IMR-90 (cell line): ENCODE results near the gene CNGB1. TPM values are rescaled to one million over a fixed set of nuclear protein-coding genes. Genes with fewer than 3 reads are reported as not detected.
A peak's percentile ranks its signal among the peaks of the same experiment; 100 is the strongest.

Experiments used
- ATAC-seq: fragments of 200-7000 bp; cut with Tn5 transposase; 2 replicates; pipeline ENCODE4 v1.9.1; 2020; ENCODE audit warnings: low read depth, mild to moderate bottlenecking, moderate library complexity
- BruUV-seq: library from RNA; stranded (reverse); fragments of 400-500 nt; replicated peaks from 2 replicates; lab custom pipeline; 2021; lab: Mats Ljungman, UMichigan
- CTCF ChIA-PET: fragments of 300-600 bp; formaldehyde crosslinking; extraction: SDS; loops from one replicate; lab custom pipeline; 2021; ENCODE audit warnings: antibody characterized with exemption; lab: Yijun Ruan, JAX
- POLR2A ChIA-PET: fragments of 300-600 bp; sonication (Branson Sonifier 250); formaldehyde crosslinking; loops from one replicate; lab custom pipeline; 2022; ENCODE audit warnings: antibody characterized with exemption; ENCODE audit not compliant: unreplicated experiment; lab: Charles Lee
- DNase-seq: peaks from one replicate; pipeline ENCODE4 v3.0.0; 2013
- H2AFZ ChIP-seq: replicated peaks from 2 replicates; pipeline ENCODE3; 2013; ENCODE audit warnings: low read length, mild to moderate bottlenecking; ENCODE audit not compliant: poor library complexity
- H2AK5ac ChIP-seq: 2 replicates; pipeline ENCODE4 v1.6.1; 2013; ENCODE audit warnings: low read depth, low read length, inconsistent platforms
- H2AK9ac ChIP-seq: replicated peaks from 2 replicates; pipeline ENCODE3; 2013; ENCODE audit warnings: mild to moderate bottlenecking, low read depth, low read length, moderate library complexity; ENCODE audit not compliant: poor library complexity
- H2BK120ac ChIP-seq: 2 replicates; pipeline ENCODE4 v1.6.1; 2013; ENCODE audit warnings: low read depth, low read length, inconsistent platforms
- H2BK15ac ChIP-seq: 3 replicates; pipeline ENCODE4 v1.6.1; 2013; ENCODE audit warnings: low read depth, low read length, inconsistent platforms
- H2BK20ac ChIP-seq: 2 replicates; pipeline ENCODE4 v1.6.1; 2013; ENCODE audit warnings: low read depth, mild to moderate bottlenecking, inconsistent platforms, low read length, moderate library complexity
- H2BK5ac ChIP-seq: 2 replicates; pipeline ENCODE4 v1.6.1; 2013; ENCODE audit warnings: mild to moderate bottlenecking, low read depth, low read length, inconsistent platforms; ENCODE audit not compliant: poor library complexity, severe bottlenecking
- H3K14ac ChIP-seq: replicated peaks from 2 replicates; pipeline ENCODE4 v1.6.1; 2013; ENCODE audit warnings: low read depth, low read length, inconsistent platforms
- H3K18ac ChIP-seq: 2 replicates; pipeline ENCODE4 v1.6.1; 2013; ENCODE audit warnings: low read depth, low read length, control low read depth
- H3K23ac ChIP-seq: 2 replicates; pipeline ENCODE4 v1.6.1; 2013; ENCODE audit warnings: low read depth, low read length, inconsistent platforms
- H3K27ac ChIP-seq: 2 replicates; pipeline ENCODE4 v1.5.1; 2013; ENCODE audit warnings: mild to moderate bottlenecking, control low read depth, low read length; ENCODE audit not compliant: insufficient read depth
- H3K27me3 ChIP-seq: 2 replicates; pipeline ENCODE4 v1.6.1; 2013; ENCODE audit warnings: low read length; ENCODE audit not compliant: control insufficient read depth, insufficient read depth
- H3K36me3 ChIP-seq: 2 replicates; pipeline ENCODE4 v1.6.1; 2013; ENCODE audit warnings: low read length, mixed read lengths; ENCODE audit not compliant: control insufficient read depth, insufficient read depth
- H3K4ac ChIP-seq: 2 replicates; pipeline ENCODE4 v1.6.1; 2013; ENCODE audit warnings: low read depth, low read length, inconsistent platforms
- H3K4me1 ChIP-seq: 2 replicates; pipeline ENCODE4 v1.6.1; 2013; ENCODE audit warnings: low read length, mixed read lengths; ENCODE audit not compliant: control insufficient read depth, insufficient read depth
- H3K4me2 ChIP-seq: 2 replicates; pipeline ENCODE4 v1.6.1; 2013; ENCODE audit warnings: low read depth, mild to moderate bottlenecking, control low read depth, low read length, moderate library complexity
- H3K4me3 ChIP-seq: 2 replicates; pipeline ENCODE4 v1.5.1; 2013; ENCODE audit warnings: low read depth, mild to moderate bottlenecking, control low read depth, low read length, moderate library complexity; ENCODE audit not compliant: insufficient read depth
- H3K56ac ChIP-seq: 2 replicates; pipeline ENCODE4 v1.6.1; 2013; ENCODE audit warnings: low read length, inconsistent platforms; ENCODE audit not compliant: insufficient read depth; ENCODE audit errors: extremely low read depth
- H3K79me1 ChIP-seq, 2 experiments: 2 replicates each; pipeline ENCODE4 v1.6.1; 2013; ENCODE audit warnings: low read length in 2 of 2, inconsistent platforms in 1 of 2, low read depth in 1 of 2
- H3K9ac ChIP-seq: 2 replicates; pipeline ENCODE4 v1.6.1; 2013; ENCODE audit warnings: low read depth, low read length, control low read depth
- H3K9me1 ChIP-seq: 2 replicates; pipeline ENCODE4 v1.6.1; 2013; ENCODE audit warnings: low read length, inconsistent platforms; ENCODE audit not compliant: insufficient read depth
- H3K9me3 ChIP-seq: 2 replicates; pipeline ENCODE4 v1.6.1; 2013; ENCODE audit warnings: low read length; ENCODE audit not compliant: control insufficient read depth, insufficient read depth
- H4K20me1 ChIP-seq: 2 replicates; pipeline ENCODE4 v1.6.1; 2013; ENCODE audit warnings: low read length, inconsistent platforms; ENCODE audit not compliant: insufficient read depth
- H4K5ac ChIP-seq: 2 replicates; pipeline ENCODE4 v1.6.1; 2013; ENCODE audit warnings: mild to moderate bottlenecking, low read depth, low read length, control low read depth
- H4K8ac ChIP-seq, 2 experiments: 2 replicates each; pipeline ENCODE4 v1.6.1; 2013; ENCODE audit warnings: low read depth in 2 of 2, low read length in 2 of 2, control low read depth in 1 of 2, inconsistent platforms in 1 of 2
- H4K91ac ChIP-seq: 2 replicates; pipeline ENCODE4 v1.6.1; 2013; ENCODE audit warnings: low read depth, low read length, inconsistent platforms; ENCODE audit not compliant: insufficient read depth
- CEBPB ChIP-seq: IDR thresholded peaks from 2 replicates; pipeline ENCODE4 v1.6.1; 2012; ENCODE audit warnings: low read depth, low read length, improper control_type of control experiment
- CTCF ChIP-seq: conservative IDR thresholded peaks from 2 replicates; pipeline ENCODE4 v1.5.1; 2012; ENCODE audit warnings: mild to moderate bottlenecking, low read depth, low read length, improper control_type of control experiment
- FOS ChIP-seq: fragments of 150-350 bp; IDR thresholded peaks from 2 replicates; pipeline ENCODE4 v1.6.1; 2016; ENCODE audit warnings: low read depth, low read length
- POLR2A ChIP-seq: IDR thresholded peaks from 2 replicates; pipeline ENCODE4 v1.6.1; 2012; ENCODE audit warnings: mild to moderate bottlenecking, low read depth, low read length
- WGBS, 2 experiments: methylation state at CpG; one replicate each; pipeline versions ENCODE4 v1.1.5 to v1.1.7; 2013; ENCODE audit warnings: missing lambda C conversion rate in 2 of 2; ENCODE audit not compliant: insufficient read length in 1 of 2; ENCODE audit errors: extremely low coverage in 2 of 2; 5-methylcytosine and 5-hydroxymethylcytosine counted together
- dilution Hi-C: fragments of 300-500 bp; cut with HindIII; formaldehyde crosslinking; loops from one replicate; pipeline ENCODE4 v1.14.3; 2018; ENCODE audit warnings: low sequenced_read_pairs; ENCODE audit not compliant: unreplicated experiment
- in situ Hi-C: fragments of 300-500 bp; cut with MboI; formaldehyde crosslinking; loops from 3 replicates; pipeline ENCODE4 v1.14.3; 2019; ENCODE audit warnings: low sequenced_read_pairs, inconsistent platforms, mixed read lengths
- intact Hi-C: fragments of 100-400 bp; cut with micrococcal nuclease; formaldehyde crosslinking; loops from 2 replicates; pipeline ENCODE4 v1.10.0; 2022
- polyA plus RNA-seq, 3 experiments: library from polyadenylated mRNA; depleted of rRNA; stranded (reverse); fragments of >200 nt; gene quantifications; 2 replicates each; pipeline ENCODE4 v1.2.3, GENCODE V29; 2012; ENCODE audit warnings: low replicate concordance in 1 of 3
- total RNA-seq: library from RNA; depleted of rRNA; stranded (reverse); fragments of >200 nt; gene quantifications from 2 replicates; pipeline ENCODE4 v1.2.3, GENCODE V29; 2012
- TF ChIP-seq, protein P1 (sequence below): fragments of 150-350 bp; IDR thresholded peaks from 2 replicates; pipeline ENCODE4 v1.6.1; 2017; ENCODE audit warnings: mild to moderate bottlenecking, antibody characterized with exemption, low read length, low read depth

The CNGB1 gene
- total and polyA plus RNA-seq, 2 of the 4 experiments (the other 2 are of a cell fraction) = not detected

DNA sequence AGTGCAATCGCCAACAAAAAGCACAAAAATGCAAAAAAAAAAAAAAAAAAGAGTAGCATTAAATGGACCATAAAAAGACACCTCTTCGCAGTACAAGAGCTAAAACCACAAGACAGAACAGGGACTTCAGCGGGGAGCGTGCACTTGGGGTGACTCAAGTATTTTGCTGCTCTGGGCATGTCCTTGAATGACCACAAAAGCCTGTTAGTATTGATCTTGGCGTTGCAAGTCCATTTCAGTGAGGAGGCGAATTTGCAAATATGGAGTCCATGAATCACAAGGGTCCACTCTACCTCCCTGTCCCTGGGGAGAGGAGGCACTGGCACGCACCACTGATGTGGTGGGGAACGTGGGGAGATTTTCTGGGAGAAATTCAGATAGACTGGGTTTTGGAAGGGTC, 78.9 kb downstream of the CNGB1 start:
- Histone ChIP-seq H3K79me1 (no peaks in the 10 kb centered on the region), H3K23ac (no peak overlapping the region), H2AFZ (no peak overlapping the region), H4K5ac (no peak overlapping the region), H4K20me1 (no peaks in the 10 kb centered on the region), H2AK9ac (peak overlapping the region; percentile 21), H3K4me3 (no peak overlapping the region), H3K36me3 (no peaks in the 10 kb centered on the region), H3K9me1 (peaks cover 16% of the 10 kb centered on the region), H2BK5ac (no peak overlapping the region), H3K27ac (no peak overlapping the region), H3K4me1 (peaks cover 10% of the 10 kb centered on the region), H3K14ac (no peak overlapping the region), H4K8ac (no peak overlapping the region; a peak in 2 of 4 replicates), H3K56ac (no peak overlapping the region), H3K9me3 (no peaks in the 10 kb centered on the region), H2BK15ac (peak overlapping the region; percentile 25; the same call in 1 of the 3 replicates), H2BK120ac (peak overlapping the region; percentile 52; the same call in 1 of the 2 replicates), H3K18ac (no peak overlapping the region), H4K91ac (peak overlapping the region; percentile 15; the same call in 1 of the 2 replicates), H2AK5ac (peak overlapping the region; percentile 77; the same call in 1 of the 2 replicates), H3K4ac (peak overlapping the region; percentile 55), H2BK20ac (0 out of 2 replicates have a peak overlapping the region, but pooled peaks have one; percentile 85), H3K27me3 (peaks cover 9% of the 10 kb centered on the region), H3K4me2 (no peak overlapping the region), H3K9ac (no peak overlapping the region)
- dilution Hi-C loops (no loop called here), in situ Hi-C loops (no loop called here), intact Hi-C loops (loop anchor here (5.0 kb wide), 1 partner anchor 90 kb away; the partner anchor contains the start of gene KIFC3)
- ATAC-seq (no peak), DNase-seq (peak; percentile 69)
- ChIA-PET POLR2A (interaction anchor here (0.6 kb wide), 1 partner anchor 73 kb away, joined by 3 read pairs; no protein-coding TSS in a partner anchor), CTCF (interaction anchor here (1.4 kb wide), 1 partner anchor 29 kb away, joined by 4 read pairs; no protein-coding TSS in a partner anchor)
- no peak for TF ChIP-seq POLR2A
- TF ChIP-seq, protein P1, sequence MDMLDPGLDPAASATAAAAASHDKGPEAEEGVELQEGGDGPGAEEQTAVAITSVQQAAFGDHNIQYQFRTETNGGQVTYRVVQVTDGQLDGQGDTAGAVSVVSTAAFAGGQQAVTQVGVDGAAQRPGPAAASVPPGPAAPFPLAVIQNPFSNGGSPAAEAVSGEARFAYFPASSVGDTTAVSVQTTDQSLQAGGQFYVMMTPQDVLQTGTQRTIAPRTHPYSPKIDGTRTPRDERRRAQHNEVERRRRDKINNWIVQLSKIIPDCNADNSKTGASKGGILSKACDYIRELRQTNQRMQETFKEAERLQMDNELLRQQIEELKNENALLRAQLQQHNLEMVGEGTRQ = no peak
- TF ChIP-seq CTCF = no peak
- TF ChIP-seq CEBPB = no peak
- TF ChIP-seq FOS = no peak
- 100% methylated on average over 2 of the region's 8 CpGs; no CpG with 5 or more reads in 1 of the 2 experiments for WGBS, 2 experiments
- BruUV-seq = no TSS peak
